ENCODE results near the gene LMOD1.
"Not testable (repeated sequence)": the region's sequence is repeated elsewhere in the genome, so short reads cannot be mapped to it uniquely, and the experiment has no call there.

The LMOD1 gene

DNA sequence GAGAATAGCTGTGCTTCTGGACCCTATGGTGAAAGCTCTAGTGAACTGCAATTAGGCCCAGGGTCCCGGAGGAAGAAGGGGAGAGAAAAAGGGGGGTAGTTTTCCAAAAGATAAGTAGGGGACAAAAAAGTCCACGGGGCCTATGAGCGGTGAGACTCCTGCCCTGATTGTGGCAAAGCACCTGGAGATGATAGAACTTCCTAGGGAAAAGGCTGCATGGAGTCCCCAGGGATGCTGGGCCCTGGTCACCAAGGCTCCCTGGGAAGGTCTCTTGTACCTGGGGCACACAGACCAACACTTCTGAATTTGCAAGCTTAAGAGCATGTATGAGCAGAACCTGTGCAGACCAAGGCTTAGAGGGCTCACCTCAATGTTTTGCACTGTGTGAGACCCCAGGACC lies 63.1 kb downstream of the LMOD1 start:
- DNase-seq (ENCODE audit: low read depth, low spot score) = no peak
- H3K4me3 ChIP-seq (ENCODE audit: low read length) = no peak overlapping the region

DNA sequence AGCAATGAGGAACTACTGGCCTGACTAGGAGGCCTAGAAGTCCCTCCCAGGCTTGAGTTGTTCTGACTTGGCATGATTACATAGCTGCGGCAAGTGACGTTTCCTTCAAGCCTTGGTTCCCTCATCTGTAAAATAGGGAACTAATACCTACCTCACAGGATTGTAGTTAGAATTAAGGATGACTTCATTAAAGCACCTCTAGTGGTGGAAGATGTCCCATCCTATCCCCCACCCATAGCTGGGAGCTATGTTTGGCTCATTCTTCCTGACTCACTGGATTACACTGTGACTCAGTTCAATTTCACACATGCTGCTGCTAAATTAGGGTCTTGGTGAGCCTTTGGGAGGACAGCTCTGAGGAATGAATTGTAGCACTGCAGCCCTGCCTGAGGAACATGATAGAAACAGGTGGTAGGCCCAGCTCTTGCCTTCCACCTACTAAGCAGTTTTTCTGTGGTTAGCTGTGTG lies 63.6 kb downstream of the LMOD1 start:
- H3K4me3 ChIP-seq (ENCODE audit: low read length) = no peak overlapping the region
- no peak for DNase-seq (ENCODE audit: low read depth, low spot score)

DNA sequence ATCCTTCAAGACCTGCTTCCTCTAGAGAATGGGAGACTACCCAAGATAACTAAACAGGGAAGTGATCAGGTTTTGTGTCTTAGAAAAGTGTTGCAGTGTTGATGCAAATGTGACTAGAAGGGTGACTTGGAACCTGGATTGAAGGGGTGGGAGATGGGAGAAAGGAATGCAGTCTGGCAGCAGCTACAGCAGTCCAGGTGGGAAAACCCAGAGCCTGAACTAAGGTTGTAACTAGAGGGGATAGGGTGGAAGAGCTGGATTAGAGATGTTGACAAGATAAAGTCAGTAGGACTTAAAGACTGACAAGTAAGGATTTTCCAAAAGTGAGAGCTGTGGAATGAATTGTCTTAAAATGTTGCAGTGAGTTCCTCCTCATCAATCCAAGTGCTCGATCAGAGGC lies 64.7 kb downstream of the LMOD1 start:
- no peak for DNase-seq (ENCODE audit: low read depth, low spot score)
- H3K4me3 ChIP-seq (ENCODE audit: low read length) = no peak overlapping the region

DNA sequence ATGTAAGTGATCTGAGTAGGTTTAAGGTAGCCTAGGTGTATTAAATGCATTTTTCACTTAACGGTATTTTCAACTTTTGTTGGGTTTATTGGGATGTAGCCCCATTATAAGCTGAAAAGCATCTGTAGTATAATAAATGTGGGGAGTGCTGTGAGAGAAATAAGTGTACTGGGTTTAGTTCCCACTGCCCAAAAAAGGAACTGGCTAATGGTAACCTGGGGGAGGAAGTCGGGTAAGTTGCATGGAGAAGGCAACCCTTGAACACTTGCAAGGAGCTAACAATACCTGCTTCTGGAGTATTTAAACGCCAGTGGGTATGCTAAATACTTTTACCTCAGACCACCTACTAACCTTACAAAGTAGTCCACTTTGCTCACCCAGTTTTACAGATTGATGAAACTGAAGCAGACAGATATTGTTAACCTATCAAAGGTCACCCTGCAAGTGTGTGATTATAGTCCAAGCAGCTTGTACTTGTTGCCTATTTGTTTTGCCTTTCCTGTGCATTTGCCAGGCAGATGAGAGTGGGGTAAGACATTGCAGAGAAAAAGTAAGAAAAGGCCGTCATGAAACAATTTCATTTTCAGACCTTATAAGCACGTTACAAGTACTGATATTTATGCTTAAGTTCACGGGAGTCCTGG lies 65.3 kb downstream of the LMOD1 start:
- no peak overlapping the region for H3K4me3 ChIP-seq (ENCODE audit: low read length)
- no peak for DNase-seq (ENCODE audit: low read depth, low spot score)

DNA sequence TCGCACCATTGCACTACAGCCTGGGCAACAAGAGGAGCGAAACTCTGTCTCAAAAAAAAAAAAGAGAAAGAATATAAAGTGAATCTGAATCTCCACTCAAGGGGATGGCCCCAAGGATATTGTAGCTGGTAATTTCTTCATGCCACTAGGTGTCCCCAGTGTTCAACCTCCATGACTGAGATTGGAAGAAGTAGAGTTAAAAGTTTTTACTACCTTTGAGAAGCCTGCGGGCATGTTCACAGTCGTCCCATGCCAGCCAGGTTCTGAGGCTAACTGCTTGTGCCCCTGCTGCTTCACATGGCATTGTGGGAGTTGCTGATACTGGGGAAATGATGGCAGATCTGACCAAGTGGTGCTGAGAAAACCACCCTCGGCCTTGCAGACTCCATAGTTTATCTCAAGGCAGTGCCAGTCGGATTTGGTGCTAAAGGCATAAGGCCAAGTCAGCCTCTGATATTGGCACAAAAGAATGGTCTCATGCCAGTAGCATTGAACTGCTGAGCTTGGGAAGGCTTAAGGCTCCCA lies 68.4 kb downstream of the LMOD1 start:
- no peak overlapping the region for H3K4me3 ChIP-seq (ENCODE audit: low read length)
- peak; percentile 37 for DNase-seq (ENCODE audit: low read depth, low spot score)

DNA sequence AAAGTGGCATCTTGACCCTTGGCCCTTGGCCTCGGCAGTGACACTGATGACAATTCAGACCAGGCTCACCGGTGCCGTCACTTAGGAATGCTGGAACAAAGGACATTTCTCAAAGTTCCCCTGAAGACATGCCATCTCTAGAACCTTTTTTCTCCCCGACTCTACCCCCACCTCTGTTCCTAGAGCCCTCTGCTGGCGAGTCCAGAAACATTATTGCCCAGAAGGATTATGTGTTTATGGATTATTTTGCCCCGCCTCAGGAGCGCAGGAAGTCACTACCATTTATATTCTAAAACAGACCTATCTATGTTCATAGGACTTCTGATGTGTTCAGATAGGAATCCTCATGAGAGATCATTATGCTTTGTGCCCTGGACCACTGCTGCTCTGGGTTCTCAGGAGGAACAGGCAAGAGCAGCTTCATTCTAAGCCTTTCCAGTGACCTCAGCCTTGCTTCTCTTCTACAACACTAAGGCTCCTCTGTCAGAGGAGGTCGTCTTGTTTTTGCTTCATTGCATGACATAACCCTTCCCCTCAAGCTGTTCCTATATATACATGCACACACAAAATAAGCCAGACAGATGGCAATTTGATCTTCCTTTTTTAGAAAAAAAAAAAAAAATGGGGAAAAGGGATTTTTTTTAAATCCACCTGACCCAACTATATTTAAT lies 70.1 kb downstream of the LMOD1 start:
- no peak overlapping the region for H3K4me3 ChIP-seq (ENCODE audit: low read length)
- no peak for DNase-seq (ENCODE audit: low read depth, low spot score)

DNA sequence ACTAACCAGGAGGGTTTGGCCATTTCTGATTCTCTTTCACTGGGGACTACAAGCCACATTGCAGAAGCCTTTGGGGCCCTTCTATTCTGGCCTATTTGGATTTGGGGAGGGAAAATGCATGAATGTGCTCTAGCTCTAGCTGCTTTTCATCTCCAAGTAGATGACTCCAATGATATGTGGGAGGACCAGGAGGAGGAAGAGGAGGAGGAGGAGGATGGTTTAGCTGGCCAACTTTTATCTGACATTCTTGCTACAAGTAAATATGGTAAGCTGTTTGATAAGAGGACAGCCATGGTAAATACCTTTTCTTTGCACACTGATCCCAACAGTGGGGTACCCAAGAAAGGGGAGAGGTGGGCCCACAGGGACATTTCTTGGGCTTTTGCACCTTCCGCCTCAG lies 71.7 kb downstream of the LMOD1 start:
- no peak overlapping the region for H3K4me3 ChIP-seq (ENCODE audit: low read length)
- no peak for DNase-seq (ENCODE audit: low read depth, low spot score)

- no peak for DNase-seq (ENCODE audit: low read depth, low spot score)
Observed at GRCh38 chr1:201870397-201870796, 76.0 kb downstream of the LMOD1 start.

GRCh38 chr1:201861448-201861847 lies 84.9 kb downstream of the LMOD1 start:
- H3K4me3 ChIP-seq (ENCODE audit: low read length) = no peak overlapping the region
- DNase-seq (ENCODE audit: low read depth, low spot score) = no peak

More at GRCh38 chr1:201870397-201870796, 76.0 kb downstream of the LMOD1 start:
- H3K4me3 ChIP-seq (ENCODE audit: low read length) = no peak overlapping the region

- DNase-seq (ENCODE audit: low read depth, low spot score) = no peak
- H3K4me3 ChIP-seq (ENCODE audit: low read length) = no peak overlapping the region
Observed at GRCh38 chr1:201859424-201859823, 86.9 kb downstream of the LMOD1 start.

DNA sequence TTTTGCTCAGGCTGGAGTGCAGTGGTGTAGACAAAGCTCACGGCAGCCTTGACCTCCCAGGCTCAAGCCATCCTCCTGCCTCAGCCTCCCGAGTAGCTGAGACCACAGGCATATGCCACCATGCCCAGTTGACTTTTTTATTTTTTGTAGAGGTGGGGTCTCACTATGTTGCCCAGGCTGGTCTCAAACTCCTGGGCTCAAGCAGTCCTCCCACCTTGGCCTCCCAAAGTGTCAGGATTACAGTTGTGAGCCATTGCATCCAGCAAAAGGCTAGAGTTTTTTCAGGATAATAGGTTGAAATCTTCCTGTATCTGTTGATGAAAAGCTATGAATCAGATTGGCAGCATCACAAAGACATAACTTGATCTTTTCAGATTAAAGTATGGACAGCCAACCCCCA lies 89.6 kb downstream of the LMOD1 start:
- not testable (repeated sequence) for DNase-seq (ENCODE audit: low read depth, low spot score); H3K4me3 ChIP-seq (ENCODE audit: low read length)

DNA sequence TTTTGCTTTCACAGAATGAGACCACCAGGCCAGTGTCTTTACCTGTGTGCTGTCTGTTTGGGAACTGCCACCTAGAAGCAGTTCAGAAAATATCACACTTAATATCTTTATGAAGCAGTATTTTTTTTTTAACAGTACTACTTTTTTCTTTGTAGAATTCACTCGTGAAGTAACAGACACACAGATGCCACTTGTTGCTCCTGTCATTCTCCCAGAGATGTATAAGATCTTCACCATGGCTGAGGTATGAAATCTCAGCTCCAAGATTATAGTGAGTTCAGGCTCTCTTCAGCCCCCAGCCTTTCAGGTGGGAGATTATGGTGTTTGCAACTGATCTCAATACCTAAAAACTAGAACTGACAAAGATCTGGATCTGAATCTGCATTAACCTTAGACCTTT lies 94.4 kb downstream of the LMOD1 start:
- no peak overlapping the region for H3K4me3 ChIP-seq (ENCODE audit: low read length)
- no peak for DNase-seq (ENCODE audit: low read depth, low spot score)

- DNase-seq (ENCODE audit: low read depth, low spot score) = no peak
- no peak overlapping the region for H3K4me3 ChIP-seq (ENCODE audit: low read length)
Observed at GRCh38 chr1:201850053-201850397, 96.3 kb downstream of the LMOD1 start.

GRCh38 chr1:201849372-201850052 lies 96.8 kb downstream of the LMOD1 start:
- DNase-seq (ENCODE audit: low read depth, low spot score) = no peak
- H3K4me3 ChIP-seq (ENCODE audit: low read length) = no peak overlapping the region

DNA sequence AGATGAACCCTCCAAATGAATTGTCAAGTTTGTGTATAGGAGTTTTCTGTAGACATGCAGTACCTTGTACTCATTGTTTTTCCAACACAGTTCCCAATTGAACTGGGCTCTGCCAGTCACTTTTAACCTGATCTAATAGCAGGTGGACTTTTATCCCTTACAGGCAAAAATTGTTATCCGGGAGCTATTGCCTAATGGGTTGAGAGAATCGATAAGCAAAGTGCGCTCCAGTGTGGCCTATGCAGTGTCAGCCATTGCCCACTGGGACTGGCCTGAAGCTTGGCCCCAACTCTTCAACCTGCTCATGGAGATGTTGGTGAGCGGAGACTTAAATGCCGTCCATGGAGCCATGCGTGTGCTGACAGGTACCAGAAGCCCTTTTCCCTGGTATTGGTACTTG lies 98.1 kb downstream of the LMOD1 start:
- DNase-seq (ENCODE audit: low read depth, low spot score) = no peak

DNA sequence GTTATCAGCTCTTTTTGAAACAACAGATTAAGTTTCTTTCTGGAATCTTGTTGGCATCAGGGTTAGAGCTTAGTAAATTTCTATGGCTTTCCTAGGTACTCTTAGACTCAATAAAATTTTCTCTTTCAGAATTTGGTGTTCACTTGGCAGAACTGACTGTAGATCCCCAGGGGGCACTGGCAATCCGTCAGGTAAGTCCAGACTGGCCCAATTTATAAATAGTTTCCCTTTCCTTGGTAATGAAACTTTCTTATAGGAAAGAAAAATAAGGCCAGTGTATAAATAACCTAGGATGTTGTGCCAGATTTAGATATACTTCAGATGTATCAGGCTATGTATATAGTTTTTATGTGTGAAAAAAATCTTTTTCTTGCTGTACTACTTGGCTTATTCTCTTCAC lies 99.2 kb downstream of the LMOD1 start:
- H3K4me3 ChIP-seq (ENCODE audit: low read length) = no peak overlapping the region
- DNase-seq (ENCODE audit: low read depth, low spot score) = no peak

More for the DNA sequence above, 98.1 kb downstream of the LMOD1 start:
- H3K4me3 ChIP-seq (ENCODE audit: low read length) = no peak overlapping the region
